GM23248 (cell line): ENCODE data around the gene SMAP2.

ENCODE experiments used
- EZH2 ChIP-seq: fragments of 200-600 bp; sonication (generic); IDR thresholded peaks from 2 replicates; pipeline ENCODE4 v1.6.1; 2018; ENCODE audit warnings: antibody characterized with exemption, mild to moderate bottlenecking; ENCODE audit not compliant: insufficient read depth, poor library complexity, severe bottlenecking
- EZH2phosphoT487 ChIP-seq: fragments of 200-600 bp; sonication (generic); IDR thresholded peaks from 2 replicates; pipeline ENCODE4 v1.6.1; 2018; ENCODE audit warnings: antibody characterized with exemption, moderate library complexity, mild to moderate bottlenecking, low read depth; ENCODE audit not compliant: insufficient read depth

DNA sequence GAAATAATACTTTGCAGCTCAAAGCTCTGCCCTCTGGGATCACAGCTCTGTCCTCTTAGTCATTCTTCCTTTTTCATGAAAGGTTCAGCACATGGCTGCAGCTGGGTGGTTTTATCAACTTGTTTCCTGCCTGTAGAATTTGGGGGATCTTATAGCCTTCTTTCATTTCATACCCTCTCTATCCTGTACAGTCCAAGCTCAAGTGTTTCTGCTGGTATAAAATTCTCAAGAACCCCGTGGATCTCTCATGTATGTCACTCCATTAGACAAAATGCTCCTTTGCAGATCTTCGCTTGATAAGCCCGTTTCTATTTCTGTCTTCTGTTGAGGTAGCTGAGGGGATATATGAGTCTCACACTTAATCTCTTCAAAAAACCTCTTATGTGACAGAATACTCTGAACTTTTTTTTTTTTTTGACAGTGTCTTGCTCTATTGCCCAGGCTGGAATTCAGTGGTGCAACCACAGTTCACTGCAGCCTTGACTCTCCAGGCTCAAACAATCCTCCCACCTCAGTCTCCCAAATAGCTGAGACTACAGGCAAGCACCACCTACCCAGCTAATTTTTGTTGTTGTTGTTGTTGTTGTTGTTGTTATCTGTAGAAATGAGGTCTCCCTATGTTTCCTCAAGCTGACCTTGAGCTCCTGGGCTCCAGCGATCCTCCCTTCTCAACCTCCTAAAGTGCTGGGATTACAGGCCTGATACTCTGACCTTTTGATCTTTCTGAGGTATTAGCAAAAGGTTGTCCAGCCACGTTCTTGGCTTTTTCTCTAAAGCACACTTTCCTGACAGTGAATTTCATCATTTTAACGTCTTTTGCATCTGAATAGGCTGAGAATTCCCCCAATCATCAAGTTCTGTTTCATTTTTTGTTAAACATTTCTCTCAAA is 31.8 kb upstream of the SMAP2 start:
- TF ChIP-seq EZH2 (no peak), EZH2phosphoT487 (no peak)
